Esophagus muscularis mucosa (tissue), 4 donors: ENCODE data around the gene ATP11A. TPM values are rescaled to one million over a fixed set of nuclear protein-coding genes. Genes with fewer than 3 reads are reported as not detected.

Experiments
- DNase-seq: peaks from one replicate; pipeline ENCODE4 v3.0.0-alpha.2; 2017; ENCODE audit errors: extremely low spot score
- H3K27ac ChIP-seq, 4 donors: fragments of 200-600 bp; sonication (generic); replicated peaks in 1 of 4; 1 replicate in 3 of 4; 2 replicates in 1 of 4; pipeline ENCODE4 v1.5.1; 2016 to 2019; ENCODE audit warnings: mild to moderate bottlenecking in 1 of 4
- H3K27me3 ChIP-seq, 4 donors: fragments of 200-600 bp; sonication (generic); one replicate each; pipeline versions ENCODE4 v1.5.1 to v1.6.0; 2016 to 2019
- H3K36me3 ChIP-seq, 4 donors: fragments of 200-600 bp; sonication (generic); one replicate each; pipeline ENCODE4 v1.5.1; 2016 to 2019
- H3K4me1 ChIP-seq, 4 donors: fragments of 200-600 bp; sonication (generic); one replicate each; pipeline ENCODE4 v1.5.1; 2016 to 2019
- H3K4me3 ChIP-seq, 4 donors: fragments of 200-600 bp; sonication (generic); 1 replicate in 2 of 4; 2 replicates in 2 of 4; pipeline ENCODE4 v1.5.1; 2016 to 2019; ENCODE audit warnings: mild to moderate bottlenecking in 4 of 4, moderate library complexity in 1 of 4
- H3K9me3 ChIP-seq, 4 donors: fragments of 200-600 bp; sonication (generic); 1 replicate in 3 of 4; 2 replicates in 1 of 4; pipeline ENCODE4 v1.5.1; 2016 to 2019
- CTCF ChIP-seq, 3 experiments: fragments of 200-600 bp in 2 of 3; fragments of 450-650 bp in 1 of 3; sonication (generic) in 2 of 3; IDR thresholded peaks; one replicate each; pipeline ENCODE4 v1.5.1; 2017 to 2019; ENCODE audit warnings: antibody characterized with exemption in 3 of 3, mild to moderate bottlenecking in 2 of 3, moderate library complexity in 1 of 3
- EP300 ChIP-seq: sonication (generic); formaldehyde crosslinking; IDR thresholded peaks from one replicate; pipeline ENCODE4 v1.6.1; 2017; ENCODE audit warnings: antibody characterized with exemption
- POLR2A ChIP-seq: fragments of 450-650 bp; IDR thresholded peaks from one replicate; pipeline ENCODE4 v1.6.1; 2017; ENCODE audit warnings: antibody characterized with exemption, moderate library complexity, mild to moderate bottlenecking, low read depth
- POLR2AphosphoS5 ChIP-seq, 2 donors: sonication (generic); formaldehyde crosslinking; IDR thresholded peaks; one replicate each; pipeline ENCODE4 v1.6.1; 2017; ENCODE audit warnings: antibody characterized with exemption in 2 of 2
- WGBS: methylation state at CpG from one replicate; pipeline ENCODE4 v1.1.5; 2018; 5-methylcytosine and 5-hydroxymethylcytosine counted together
- intact Hi-C: fragments of 100-400 bp; cut with DNase I; formaldehyde crosslinking; loops from one replicate; pipeline ENCODE4 v1.15.1; 2023
- total RNA-seq, 4 donors: library from RNA; depleted of rRNA; stranded (reverse); fragments of >200 nt; gene quantifications; one replicate each; pipeline versions ENCODE4 v1.1.0 to v1.2.1, GENCODE V29; 2016

ATP11A gene
- 10 to 100 TPM; 11.2 to 27.8 (median 14.3) TPM for total RNA-seq

- WGBS: 12% methylated on average over 3 of the region's 95 CpGs
- Histone ChIP-seq H3K4me3 (peak within 1 kb of the TSS; percentile 87 to 98 (median 92)), H3K9me3 (no peaks in the 10 kb centered on the region), H3K27ac (peak within 1 kb of the TSS; percentile 89 to 96 (median 92)), H3K36me3 (no peaks in the 10 kb centered on the region), H3K27me3 (no peaks in the 10 kb centered on the region), H3K4me1 (peaks cover 38 to 49% (median 46%) of the 10 kb centered on the region in 4 donors)
- DNase-seq: no peak
- intact Hi-C loops: loop anchor here (5.0 kb wide), 1 partner anchor 78 kb away; no protein-coding TSS in a partner anchor
- TF ChIP-seq POLR2AphosphoS5 (IDR thresholded peaks at IDR 0.05): peak; percentile 91 to 93
- no peak for TF ChIP-seq EP300
- peak; percentile 38 for TF ChIP-seq POLR2A
- TF ChIP-seq CTCF (IDR thresholded peaks at IDR 0.05): peak in 2 of 3 experiments; percentile 6 to 7
Measured at GRCh38 chr13:112689303-112690245, at the start of gene ATP11A. TSS of gene ATP11A (plus strand) at chr13:112690038. CDS start at chr13:112690417, 379 bp downstream.

- no peaks in the 10 kb centered on the region for H3K36me3 ChIP-seq
- no peaks in the 10 kb centered on the region for H3K9me3 ChIP-seq
- H3K27me3 ChIP-seq: peaks cover 0 to 37% (median 2%) of the 10 kb centered on the region in 4 donors
- no peak overlapping the region for H3K4me3 ChIP-seq
- peaks cover 0 to 7% (median 3%) of the 10 kb centered on the region in 4 donors for H3K4me1 ChIP-seq
- no peak for DNase-seq
- no peak for TF ChIP-seq POLR2A
- no peak for TF ChIP-seq EP300
- WGBS: 89% methylated on average over 19 of the region's 19 CpGs
- intact Hi-C loops: loop anchor here (2.0 kb wide), 1 partner anchor 233 kb away; no protein-coding TSS in a partner anchor
- no peak overlapping the region for H3K27ac ChIP-seq
Measured at GRCh38 chr13:112641456-112642089, 48.3 kb upstream of the ATP11A start.

- intact Hi-C loops: no loop called here
- DNase-seq: no peak
- WGBS: 95% methylated on average over 13 of the region's 13 CpGs
Measured at GRCh38 chr13:112642090-112642460, 47.8 kb upstream of the ATP11A start.

GRCh38 chr13:112643759-112644459, 45.9 kb upstream of the ATP11A start:
- H3K9me3 ChIP-seq: no peaks in the 10 kb centered on the region
- no peaks in the 10 kb centered on the region for H3K36me3 ChIP-seq
- no peak overlapping the region for H3K4me3 ChIP-seq
- H3K4me1 ChIP-seq: peaks cover 0 to 7% (median 3%) of the 10 kb centered on the region in 4 donors
- H3K27ac ChIP-seq: no peak overlapping the region
- WGBS: 88% methylated on average over 5 of the region's 9 CpGs
- H3K27me3 ChIP-seq: peaks cover 0 to 16% (median 0%) of the 10 kb centered on the region in 4 donors
- TF ChIP-seq POLR2AphosphoS5 (IDR thresholded peaks at IDR 0.05): no peak
- no peak for TF ChIP-seq POLR2A
- TF ChIP-seq CTCF (IDR thresholded peaks at IDR 0.05): no peak
- no peak for DNase-seq
- intact Hi-C loops: no loop called here

More at GRCh38 chr13:112642090-112642460, 47.8 kb upstream of the ATP11A start:
- no peak overlapping the region for H3K4me3 ChIP-seq
- H3K9me3 ChIP-seq: no peaks in the 10 kb centered on the region
- TF ChIP-seq EP300 (no peak), POLR2A (no peak), CTCF (IDR thresholded peaks at IDR 0.05) (no peak), POLR2AphosphoS5 (IDR thresholded peaks at IDR 0.05) (no peak)
- H3K27ac ChIP-seq: no peak overlapping the region
- H3K27me3 ChIP-seq: peaks cover 0 to 32% (median 0%) of the 10 kb centered on the region in 4 donors
- H3K4me1 ChIP-seq: peaks cover 0 to 7% (median 3%) of the 10 kb centered on the region in 4 donors
- no peaks in the 10 kb centered on the region for H3K36me3 ChIP-seq
